HEK293T (cell line): ENCODE measurements around the gene HDAC9.

Experiments used
- ELF4 ChIP-seq: fragments of 450-650 bp; IDR thresholded peaks from 2 replicates; pipeline ENCODE4 v1.6.1; 2017; ENCODE audit warnings: antibody characterized with exemption
- FOXA1 ChIP-seq: fragments of 450-650 bp; IDR thresholded peaks from 2 replicates; pipeline ENCODE4 v1.6.1; 2016; ENCODE audit warnings: mild to moderate bottlenecking
- PKNOX1 ChIP-seq: fragments of 450-650 bp; IDR thresholded peaks from 2 replicates; pipeline ENCODE4 v1.6.1; 2016
- SP1 ChIP-seq: fragments of 450-650 bp; IDR thresholded peaks from 2 replicates; pipeline ENCODE4 v1.6.1; 2017

GRCh38 chr7:18521236-18521589 lies 25.7 kb downstream of the HDAC9 start:
- no peak for TF ChIP-seq ELF4
- TF ChIP-seq SP1 = no peak
- TF ChIP-seq PKNOX1 = no peak
- no peak for TF ChIP-seq FOXA1
